ENCODE data around the gene ST3GAL2.

GRCh38 chr16:70468776-70469525, 30.1 kb upstream of the ST3GAL2 start:
- no peak for TF ChIP-seq CTCF (IDR thresholded peaks at IDR 0.05; ENCODE audit: borderline replicate concordance, extremely low read depth, low read length, poor library complexity, severe bottlenecking)
- TF ChIP-seq EZH2 (IDR thresholded peaks at IDR 0.05; ENCODE audit: borderline replicate concordance, low read depth, low read length, severe bottlenecking) = no peak

Data from DND-41 (cell line).